Measurements from ENCODE around the gene ACBD6.

The ACBD6 gene

DNA sequence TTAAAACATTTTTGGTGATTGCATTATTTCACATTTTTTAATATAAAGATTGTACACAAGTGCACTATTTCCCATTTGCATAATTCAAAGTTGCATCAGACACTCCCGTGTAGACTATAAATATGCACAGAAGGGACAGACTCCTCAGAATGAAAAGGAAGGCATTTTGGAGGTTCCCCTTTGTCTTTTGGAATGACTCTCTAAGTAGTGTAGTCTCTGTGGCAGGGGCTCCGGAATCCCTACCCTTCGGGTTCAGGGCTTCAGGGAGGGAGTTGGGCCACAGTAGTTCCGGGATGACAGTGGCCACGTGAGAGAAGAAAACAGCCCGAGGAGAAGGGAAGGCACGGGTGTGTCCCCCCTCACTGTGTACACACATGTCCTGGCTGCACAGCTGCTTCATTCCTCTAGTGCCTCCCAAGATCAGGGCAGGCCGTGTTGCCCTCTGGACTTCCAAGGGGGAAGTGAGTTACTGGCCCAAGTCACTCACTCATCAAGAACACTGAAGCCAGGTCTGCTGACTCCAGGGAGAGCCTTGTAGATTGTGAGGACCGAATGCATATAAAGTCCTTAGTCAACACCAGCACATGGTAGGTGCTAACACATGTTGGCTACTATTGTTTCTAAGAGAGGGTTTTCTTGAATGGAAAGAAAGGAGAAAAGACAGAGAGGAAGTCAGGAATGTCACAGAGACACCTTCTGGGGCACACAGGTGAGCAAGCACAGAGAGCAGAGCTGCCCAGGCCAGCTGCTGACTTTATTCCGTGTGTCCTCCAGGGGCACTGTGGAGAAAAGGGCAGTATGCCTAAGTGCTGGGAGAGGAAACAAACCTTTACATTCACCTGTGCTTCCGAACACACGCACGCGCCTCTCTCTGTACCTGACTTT lies 232.5 kb downstream of the ACBD6 start:
- no peak for DNase-seq (ENCODE audit: low read depth)

DNA sequence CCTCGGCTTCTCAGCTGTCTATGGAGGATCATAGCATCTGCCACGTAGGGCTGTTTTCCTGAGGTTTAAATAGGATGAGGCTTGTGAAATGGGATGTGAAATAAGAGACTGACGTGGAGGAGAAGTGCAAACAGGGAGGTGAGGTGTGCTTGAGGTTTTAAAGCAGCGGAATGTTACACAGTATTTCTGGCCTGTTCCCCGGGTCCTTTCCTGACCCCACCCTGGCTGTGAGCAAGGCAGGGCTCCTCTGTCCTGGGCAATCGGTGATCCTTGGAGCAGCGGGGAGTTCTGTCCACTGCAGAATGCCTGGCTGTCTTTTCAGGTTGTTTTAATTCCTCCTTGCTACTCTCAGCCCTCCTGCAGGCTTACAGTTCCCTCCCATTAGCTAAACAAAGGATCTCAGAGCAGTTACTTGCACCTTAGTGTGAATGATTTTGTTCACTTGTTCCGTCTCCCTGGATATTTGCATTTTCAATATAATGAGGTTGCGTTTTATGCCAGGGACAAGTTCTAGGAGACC lies 233.8 kb downstream of the ACBD6 start:
- no peak for DNase-seq (ENCODE audit: low read depth)

DNA sequence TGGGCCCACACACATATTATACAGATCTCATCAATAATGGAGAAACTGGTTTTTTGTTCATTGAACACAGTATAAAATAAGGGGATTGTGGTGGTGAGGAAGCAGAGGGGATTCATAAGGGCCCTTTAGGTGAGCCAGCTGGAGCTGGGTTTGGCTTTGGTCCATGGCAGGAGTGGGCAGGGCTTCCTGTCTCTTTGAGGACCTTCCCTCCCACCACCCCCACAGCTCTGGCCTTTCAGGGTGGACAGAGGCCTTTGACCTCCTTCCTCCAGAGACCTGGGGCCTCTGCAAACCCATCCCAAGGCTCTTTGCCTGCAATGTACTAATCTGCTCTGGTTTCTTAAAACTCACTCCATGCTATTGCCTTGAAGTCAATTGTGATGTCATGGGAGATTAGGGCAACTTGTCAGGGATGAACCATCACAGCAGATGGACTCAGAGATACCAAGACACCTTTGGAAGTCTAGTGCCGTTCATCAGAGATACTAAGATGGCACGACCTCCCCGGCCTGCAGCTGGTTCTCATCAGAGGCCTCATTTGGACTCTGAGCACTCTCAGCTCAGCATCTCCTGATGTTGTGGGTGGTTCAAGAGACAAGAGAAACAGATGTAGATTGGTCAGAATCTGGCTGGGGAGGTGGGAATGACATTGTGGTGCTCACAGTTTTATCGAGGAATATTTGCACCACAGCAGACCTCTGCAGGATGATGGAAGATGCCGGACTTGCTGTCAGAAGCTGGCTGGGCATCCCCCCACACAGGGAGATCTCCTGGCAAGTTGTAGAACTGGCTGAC lies 234.4 kb downstream of the ACBD6 start:
- no peak for DNase-seq (ENCODE audit: low read depth)

DNA sequence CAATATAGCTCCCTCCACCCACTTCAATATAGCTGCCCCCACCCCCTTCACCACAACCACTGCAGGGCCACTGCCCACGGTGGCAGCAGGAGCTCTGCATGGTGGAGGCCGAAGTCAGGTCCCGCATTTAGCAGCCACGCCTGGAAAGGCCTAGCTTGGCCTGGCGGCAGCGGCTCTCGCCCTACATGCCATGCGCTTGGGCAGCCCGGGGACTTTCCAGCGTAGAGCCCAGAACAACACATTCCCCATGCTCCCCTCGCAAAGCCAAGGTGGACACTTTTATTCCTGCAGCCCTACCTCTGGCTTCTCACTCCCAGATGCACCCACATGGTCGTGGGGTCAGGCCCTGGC lies 235.2 kb downstream of the ACBD6 start:
- DNase-seq (ENCODE audit: low read depth), result no peak

DNA sequence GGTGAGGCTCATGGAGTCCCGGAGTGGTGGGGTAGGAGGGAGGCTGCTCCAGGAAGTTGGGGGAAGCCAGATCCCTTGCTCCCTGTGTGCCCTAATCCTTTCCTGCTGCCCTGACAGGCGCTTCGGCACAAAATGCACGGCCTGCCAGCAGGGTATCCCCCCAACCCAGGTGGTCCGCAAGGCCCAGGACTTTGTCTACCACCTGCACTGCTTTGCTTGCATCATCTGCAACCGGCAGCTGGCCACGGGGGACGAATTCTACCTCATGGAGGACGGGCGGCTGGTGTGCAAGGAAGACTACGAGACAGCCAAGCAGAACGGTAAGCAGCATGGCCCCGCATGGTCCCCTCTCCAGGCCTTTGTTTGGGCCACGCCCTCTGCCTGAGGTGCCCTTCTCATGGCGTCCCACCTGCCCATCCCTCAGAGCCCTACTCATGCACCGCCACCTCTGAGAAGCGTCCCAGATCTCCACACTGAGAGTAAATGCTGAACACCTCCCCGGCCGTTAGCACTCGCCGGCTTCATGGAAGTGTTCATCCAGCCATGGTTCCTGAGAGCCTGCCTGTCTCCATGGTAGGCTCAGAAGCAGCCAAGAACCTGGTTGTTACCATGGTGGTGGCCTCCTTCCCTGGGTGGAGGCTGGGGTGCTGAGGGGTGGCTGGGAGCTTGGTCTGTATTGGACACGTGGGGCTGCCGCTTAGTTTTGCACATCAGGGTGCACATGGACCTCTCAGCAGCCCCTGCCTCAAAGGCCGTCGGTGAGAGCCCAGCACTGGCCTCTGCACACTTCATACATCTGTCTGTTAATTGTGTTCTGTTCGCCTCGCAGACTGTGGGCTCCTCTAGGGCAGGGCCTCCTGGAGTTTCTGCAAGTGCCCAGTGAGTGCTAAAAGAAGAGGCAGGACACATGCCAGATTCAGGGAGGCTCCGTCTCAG lies 235.8 kb downstream of the ACBD6 start:
- no peak for DNase-seq (ENCODE audit: low read depth)

DNA sequence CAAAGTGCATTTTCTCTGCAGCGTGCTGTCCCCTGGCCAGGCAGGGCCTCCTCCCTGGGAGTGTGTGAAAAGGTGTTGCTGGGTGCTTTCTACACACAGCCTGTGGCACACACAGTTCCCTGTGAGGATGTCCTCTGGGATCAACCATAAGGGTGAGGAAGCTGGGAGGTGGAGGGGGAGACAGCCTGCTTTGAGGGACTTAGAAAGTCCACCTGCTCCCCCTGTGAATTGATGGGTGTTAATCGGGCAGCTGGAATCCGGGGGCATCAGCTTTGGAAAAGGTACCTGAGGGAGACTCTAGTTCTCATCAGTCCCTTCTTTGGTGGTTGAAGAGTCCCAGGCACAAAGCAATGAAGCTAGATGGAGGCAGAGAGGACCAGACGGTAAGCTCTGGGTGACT lies 236.5 kb downstream of the ACBD6 start:
- DNase-seq (ENCODE audit: low read depth), result no peak

DNA sequence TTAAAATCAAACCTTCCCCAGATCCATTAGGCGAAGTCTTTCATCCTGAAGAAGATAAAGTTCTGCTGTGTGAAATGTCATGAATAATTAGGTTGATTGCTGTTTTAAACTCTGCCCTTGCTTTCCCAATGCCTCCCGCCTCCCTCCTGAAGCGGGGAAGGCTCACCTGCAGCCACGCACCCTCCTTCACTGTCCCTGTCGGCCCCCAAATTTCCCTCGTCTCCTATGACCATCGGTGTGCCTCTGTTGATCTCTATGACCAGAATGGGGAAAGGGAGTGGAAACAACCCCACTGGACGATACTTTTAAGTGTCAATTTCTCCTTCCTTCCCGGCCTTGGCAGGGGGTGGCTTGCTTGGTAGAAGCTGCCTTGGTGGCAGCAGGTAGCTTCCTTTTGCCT lies 237.2 kb downstream of the ACBD6 start:
- DNase-seq (ENCODE audit: low read depth), result no peak

DNA sequence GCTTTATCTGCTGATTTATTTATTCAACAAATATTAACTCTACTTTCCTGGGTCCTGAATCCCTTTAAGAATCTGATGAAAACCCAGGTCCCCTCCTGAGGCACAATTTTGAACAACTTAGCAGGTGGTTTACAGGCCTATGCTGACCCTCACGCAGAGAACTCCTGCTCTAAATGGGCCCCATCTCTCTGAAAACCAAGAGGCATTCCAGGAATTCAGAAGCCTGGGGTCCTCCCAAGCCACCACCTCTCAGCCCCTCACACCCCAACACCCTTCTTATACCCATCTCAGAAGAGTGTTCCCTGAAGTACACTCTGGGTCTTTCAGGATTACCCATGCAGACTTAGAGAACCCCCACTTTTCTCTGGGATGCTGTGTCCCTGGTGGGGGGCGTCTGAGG lies 237.8 kb downstream of the ACBD6 start:
- no peak for DNase-seq (ENCODE audit: low read depth)

DNA sequence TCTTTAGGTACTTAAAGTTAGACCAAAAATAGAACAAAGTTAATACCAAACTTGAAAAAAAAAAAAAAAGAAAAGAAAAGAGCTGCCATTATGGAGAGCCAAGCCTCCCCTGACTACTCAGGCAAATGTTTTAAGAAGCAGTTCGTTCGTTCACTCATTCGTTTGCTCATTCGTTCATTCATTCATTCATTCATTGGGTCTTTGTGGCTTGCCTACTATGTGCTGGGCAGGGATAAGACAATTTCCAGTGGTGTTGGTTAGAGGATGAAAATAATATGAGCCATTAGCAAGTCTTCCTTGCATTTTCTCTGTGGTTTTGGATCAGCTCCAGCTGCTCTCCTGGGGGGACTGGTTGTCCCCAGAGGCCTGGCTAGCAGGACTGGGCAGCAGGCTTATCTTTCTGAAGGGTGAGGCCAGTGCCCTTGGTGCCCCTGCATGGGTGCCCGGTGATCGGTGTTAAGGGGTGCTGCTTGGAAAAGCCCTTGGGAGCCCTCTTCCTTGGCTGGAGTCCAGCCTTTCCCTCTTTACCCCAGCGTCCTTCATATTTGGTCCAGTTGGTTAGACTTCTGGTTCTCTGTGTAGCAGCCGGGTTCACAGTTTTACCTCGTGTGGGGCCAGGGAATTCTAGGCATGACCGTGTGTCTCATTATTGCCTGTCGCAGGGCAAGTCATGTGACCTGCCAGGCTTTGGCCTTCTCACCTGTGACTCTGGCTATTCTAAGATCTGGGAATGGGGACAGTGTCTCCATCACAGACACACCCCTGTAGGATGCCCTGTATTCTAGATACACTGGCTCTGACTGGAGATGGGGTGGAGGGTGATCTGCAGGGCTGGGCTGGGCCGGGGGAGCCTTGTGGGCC lies 239.5 kb downstream of the ACBD6 start:
- DNase-seq (ENCODE audit: low read depth), result no peak

DNA sequence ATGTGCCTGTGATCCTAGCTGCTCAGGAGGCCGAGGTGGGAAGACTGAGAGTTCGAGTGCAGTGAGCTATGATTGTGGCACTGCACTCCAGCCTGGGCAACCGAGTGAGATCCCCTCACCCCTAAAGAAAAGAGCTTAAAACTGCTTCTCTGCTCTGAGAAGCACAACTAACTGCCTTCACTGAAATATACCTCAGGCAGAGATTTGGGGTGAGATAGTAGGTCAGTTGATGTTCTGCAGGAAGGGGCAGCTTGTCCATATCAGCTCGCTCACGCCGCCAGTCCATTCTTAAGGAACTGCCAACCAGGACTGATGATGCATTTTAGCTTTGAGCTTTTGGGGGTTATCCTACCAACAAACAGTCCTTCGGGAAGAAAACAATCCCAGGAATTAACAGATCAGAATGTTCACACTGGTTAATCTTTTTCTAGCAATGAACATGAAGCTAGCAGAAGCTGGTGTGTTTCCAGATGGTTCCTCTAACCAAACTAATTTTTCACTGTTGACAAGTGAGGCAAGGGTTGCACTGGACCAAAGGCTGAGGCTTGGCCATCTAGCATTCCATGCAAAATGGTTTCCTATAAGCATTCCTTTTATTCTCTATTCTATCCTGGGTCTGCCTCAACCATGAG lies 240.7 kb downstream of the ACBD6 start:
- DNase-seq (ENCODE audit: low read depth), result no peak

DNA sequence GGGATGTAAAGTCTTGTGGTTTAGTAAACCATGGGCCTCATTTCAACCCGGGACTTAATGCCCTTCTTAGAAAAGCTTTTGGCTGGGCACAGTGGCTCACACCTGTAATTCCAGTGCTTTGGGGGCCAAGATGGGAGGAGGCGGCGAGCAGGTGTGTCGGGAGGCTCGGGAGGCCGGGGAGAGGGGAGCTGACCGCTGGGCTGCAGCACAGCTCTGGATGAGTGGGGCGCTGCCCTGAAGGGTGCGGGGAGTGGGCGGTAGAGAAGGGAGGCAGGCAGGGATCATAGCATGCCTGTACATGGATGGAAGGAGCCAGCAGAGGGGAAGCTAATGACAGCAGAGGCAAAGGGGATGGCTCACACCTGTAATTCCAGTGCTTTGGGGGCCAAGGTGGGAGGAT lies 241.3 kb downstream of the ACBD6 start:
- DNase-seq (ENCODE audit: low read depth), result no peak

DNA sequence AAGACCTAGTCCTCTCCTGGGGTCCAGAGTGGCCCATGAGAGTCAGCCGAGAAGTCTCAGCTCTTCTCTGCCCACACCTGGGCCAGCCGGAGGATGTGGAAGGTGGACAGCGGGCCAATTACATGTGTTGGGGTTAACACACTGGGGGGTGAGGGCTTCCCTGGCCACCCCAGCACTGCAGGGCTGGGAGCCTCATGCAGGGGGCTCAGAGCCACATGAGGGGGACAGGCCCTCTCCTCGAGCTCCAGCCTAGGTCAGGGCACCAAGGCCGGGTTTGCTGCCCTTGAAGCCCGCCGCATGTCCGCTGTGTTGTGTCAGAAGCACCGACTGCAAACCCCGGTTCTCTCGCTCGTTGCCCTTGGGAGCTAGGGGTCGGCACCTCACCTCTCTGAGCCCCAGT lies 241.8 kb downstream of the ACBD6 start:
- DNase-seq (ENCODE audit: low read depth), result no peak

DNA sequence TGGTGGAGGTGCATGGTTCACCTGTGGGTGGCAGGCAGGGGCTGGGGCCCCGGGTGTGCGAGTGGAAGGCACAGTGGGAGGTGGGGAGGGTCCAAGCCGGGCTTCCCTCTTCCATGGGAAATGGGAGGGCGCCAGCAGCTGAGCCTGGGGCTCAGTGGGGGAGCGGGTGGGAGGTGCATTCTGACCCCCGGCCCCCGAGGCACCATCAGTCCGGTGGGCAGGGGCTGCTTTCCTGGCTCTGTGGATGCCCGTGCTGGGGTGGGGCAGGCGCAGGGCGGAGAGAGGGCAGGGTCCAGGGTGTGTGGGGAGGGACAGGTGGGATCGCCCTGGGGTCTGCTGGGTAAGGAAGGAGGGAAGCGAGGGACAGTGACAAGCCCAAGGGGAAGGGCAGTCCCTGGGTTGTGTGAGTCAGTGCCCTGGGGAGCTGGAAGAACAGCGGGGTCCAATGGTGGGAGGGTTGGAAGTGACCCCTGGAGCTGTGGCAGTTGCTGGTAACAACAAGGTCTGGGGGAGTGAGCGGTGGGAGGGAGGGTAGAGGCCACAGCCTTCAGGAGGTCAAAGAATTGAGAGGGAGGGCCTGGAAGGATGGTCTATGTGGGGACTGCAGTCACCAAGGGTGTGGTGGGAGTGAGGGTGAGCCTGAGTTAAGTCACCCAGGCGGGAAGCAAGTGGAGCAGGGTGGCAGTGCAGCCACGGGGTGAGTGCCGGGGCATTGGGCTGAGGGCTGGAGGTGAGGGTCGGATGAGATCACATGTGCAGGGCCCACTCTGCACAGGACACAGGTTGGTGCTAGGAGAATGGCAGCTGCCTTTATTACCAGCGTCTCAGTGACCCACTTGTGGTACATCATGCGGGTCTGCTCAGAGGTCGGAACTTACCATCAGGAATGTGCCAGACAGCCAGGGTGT lies 242.7 kb downstream of the ACBD6 start:
- no peak for DNase-seq (ENCODE audit: low read depth)

DNA sequence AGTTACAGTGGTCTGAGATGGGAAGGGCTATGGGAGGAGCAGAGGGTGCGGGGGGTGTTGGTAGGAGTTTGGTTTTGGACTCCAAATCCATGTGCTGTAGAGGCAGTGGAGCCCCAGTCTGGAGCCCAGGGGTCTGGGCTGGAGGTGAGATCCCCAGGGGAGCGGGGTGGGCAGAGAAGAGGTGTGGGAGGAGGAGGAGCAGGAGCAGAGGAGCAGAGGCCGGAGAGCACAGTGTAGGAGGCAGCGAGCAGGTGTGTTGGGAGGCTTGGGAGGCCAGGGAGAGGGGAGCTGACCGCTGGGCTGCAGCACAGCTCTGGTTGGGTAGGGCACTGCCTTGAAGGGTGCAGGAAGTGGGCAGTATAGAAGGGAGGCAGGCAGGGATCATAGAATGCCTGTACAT lies 243.4 kb downstream of the ACBD6 start:
- DNase-seq (ENCODE audit: low read depth), result no peak

DNA sequence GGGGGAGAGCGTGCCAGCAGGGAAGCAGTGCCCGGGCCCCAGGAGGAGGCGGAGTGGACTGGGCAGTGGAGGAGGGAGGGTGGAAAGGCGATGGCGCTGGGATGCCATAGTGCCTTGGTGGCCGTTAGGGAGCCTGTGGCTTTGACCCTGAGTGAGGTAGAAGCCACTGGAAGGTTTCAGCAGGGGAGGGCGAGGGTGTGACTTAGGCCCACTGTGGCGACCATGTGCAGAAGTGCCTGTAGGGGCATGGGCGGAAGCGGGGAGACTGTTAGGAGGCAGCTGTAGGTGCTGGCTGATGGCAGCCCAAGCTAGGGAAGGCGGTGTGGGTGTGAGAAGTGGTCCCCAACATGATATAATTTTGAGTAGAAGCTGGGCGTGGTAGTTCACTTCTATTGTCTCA lies 244.1 kb downstream of the ACBD6 start:
- DNase-seq (ENCODE audit: low read depth), result no peak

DNA sequence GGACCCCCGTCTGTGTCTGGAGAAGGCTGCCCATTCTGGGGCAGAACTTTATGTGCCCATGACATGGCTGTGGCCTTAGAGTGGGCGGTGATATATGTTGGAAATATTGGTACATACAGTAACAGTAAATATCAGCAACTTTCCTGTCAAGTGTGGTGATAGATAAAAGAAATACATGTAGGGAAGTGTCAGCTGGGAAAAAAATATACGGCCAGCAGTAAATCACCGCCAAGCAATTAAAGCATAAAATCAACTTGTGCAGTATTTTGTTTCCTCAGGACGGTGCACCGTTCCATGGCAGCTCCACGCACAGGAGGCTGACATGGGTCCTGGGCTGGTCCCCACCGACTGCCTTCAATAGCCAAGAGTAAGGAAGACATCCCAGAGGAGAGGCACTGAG lies 244.9 kb downstream of the ACBD6 start:
- no peak for DNase-seq (ENCODE audit: low read depth)

DNA sequence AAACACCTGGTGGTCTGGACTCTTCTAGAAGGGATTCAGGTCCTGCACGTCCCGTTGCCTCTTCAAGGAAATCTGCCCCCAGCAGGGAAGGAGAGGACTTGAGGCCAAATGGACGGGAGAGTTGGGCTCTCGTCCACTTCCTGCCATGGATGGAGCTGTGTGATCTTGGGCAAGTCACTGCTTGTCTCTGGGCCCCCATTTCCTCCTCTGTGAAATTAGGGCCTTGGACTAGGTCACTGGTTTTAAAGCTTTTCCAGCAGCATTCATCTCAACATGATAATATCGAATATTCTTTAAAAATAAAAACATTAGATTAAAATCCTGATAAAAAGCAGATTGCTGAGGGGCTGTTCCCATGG lies 245.4 kb downstream of the ACBD6 start:
- DNase-seq (ENCODE audit: low read depth), result no peak

DNA sequence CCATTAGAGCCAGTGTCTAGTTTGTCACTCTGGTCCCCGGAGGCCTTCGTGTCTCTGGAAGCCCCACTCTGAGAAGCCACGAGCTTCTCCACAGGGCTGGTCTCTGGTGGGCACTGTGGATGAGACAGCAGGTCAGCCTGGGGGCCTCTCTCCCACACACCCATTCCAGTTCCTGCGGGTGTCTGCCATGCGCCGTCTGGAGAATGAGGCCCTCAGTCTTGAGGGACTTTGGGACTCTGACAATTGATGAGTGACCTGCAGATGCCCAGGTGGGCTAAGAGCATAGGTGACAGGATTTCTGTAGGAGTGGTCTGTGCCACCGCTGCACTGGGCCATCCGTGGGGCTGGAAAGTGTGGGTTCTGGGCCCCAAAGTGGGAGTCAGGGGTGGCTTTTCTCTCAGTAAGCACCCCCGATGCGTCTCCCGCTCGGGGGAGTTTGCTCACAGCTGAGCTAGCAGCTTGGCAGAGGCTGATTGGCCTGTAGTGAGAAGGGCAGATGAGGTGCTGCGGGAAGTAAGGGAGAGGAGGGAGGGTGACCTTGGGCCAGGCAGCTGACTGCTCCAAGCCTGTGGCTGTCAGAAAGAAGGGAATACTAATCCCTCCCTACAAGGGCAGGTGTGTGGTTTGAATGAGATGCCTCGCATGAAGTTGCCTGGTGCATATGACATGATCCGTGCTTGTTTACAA lies 245.9 kb downstream of the ACBD6 start:
- no peak for DNase-seq (ENCODE audit: low read depth)

All from GM04503 (cell line).